Lung (tissue), 12 donors: Measurements from ENCODE around the gene SHC3. TPM values are rescaled to one million over a fixed set of nuclear protein-coding genes. Genes with fewer than 3 reads are reported as not detected.

Source experiments
- ATAC-seq: fragments of 200-7000 bp; cut with Tn5 transposase; one replicate; pipeline ENCODE4 v1.9.1; 2020; ENCODE audit warnings: moderate number of reproducible peaks; ENCODE audit not compliant: insufficient read depth, low FRiP score
- DNase-seq, 3 donors: peaks; one replicate each; pipeline ENCODE4 v3.0.0-alpha.2; 2013 to 2017
- H3K27ac ChIP-seq, 2 donors: one replicate each; pipeline ENCODE4 v1.5.1; 2013; ENCODE audit warnings: mild to moderate bottlenecking in 2 of 2, moderate library complexity in 2 of 2, control low read depth in 1 of 2, inconsistent platforms in 1 of 2, low read depth in 1 of 2, low read length in 1 of 2
- H3K27me3 ChIP-seq, 3 donors: one replicate each; pipeline ENCODE4 v1.5.1; 2013; ENCODE audit warnings: low read length in 2 of 3; ENCODE audit not compliant: control insufficient read depth in 3 of 3, insufficient read depth in 3 of 3
- H3K36me3 ChIP-seq, 4 donors: one replicate each; pipeline ENCODE4 v1.5.1; 2013; ENCODE audit warnings: low read length in 4 of 4, mild to moderate bottlenecking in 1 of 4, moderate library complexity in 1 of 4; ENCODE audit not compliant: control insufficient read depth in 4 of 4, insufficient read depth in 4 of 4
- H3K4me1 ChIP-seq, 5 donors: one replicate each; pipeline ENCODE4 v1.5.1; 2013; ENCODE audit warnings: low read length in 5 of 5, mild to moderate bottlenecking in 2 of 5, moderate library complexity in 1 of 5; ENCODE audit not compliant: control insufficient read depth in 5 of 5, insufficient read depth in 5 of 5
- H3K4me3 ChIP-seq: one replicate; pipeline ENCODE4 v1.5.1; 2013; ENCODE audit warnings: mild to moderate bottlenecking, control low read depth, moderate library complexity
- H3K9ac ChIP-seq, 2 donors: one replicate each; pipeline ENCODE4 v1.5.1; 2013; ENCODE audit warnings: low read length in 2 of 2, control low read depth in 1 of 2; ENCODE audit not compliant: insufficient read depth in 1 of 2
- H3K9me3 ChIP-seq, 4 donors: one replicate each; pipeline ENCODE4 v1.5.1; 2013; ENCODE audit warnings: low read length in 3 of 4, mild to moderate bottlenecking in 1 of 4, moderate library complexity in 1 of 4; ENCODE audit not compliant: control insufficient read depth in 4 of 4, insufficient read depth in 3 of 4
- CTCF ChIP-seq: IDR thresholded peaks from 2 replicates; pipeline ENCODE4 v1.5.1; 2012; ENCODE audit warnings: mild to moderate bottlenecking; ENCODE audit errors: control extremely low read depth, extremely low read depth
- WGBS, 2 donors: extraction: QIAGEN DNeasy Blood & Tissue Kit; methylation state at CpG; one replicate each; pipeline ENCODE4 v1.1.7; 2013; 5-methylcytosine and 5-hydroxymethylcytosine counted together
- polyA plus RNA-seq, 2 donors: library from polyadenylated mRNA; stranded (reverse); fragments of 200-250 nt; gene quantifications; one replicate each; pipeline ENCODE4 v1.2.1, GENCODE V29; 2013
- total RNA-seq, 2 donors: library from RNA; depleted of rRNA in 1 of 2; stranded (reverse); fragments of >200 nt in 1 of 2; gene quantifications; one replicate each; pipeline ENCODE4 v1.2.1, GENCODE V29; 2014 to 2021
- donor health status: control.
- donor health status: control.
- donor health status: Bipolar disorder and iron deficiency.
- donor health status: healthy.
- donor health status: DM: yes; HTN: yes; CAD: no.

SHC3 gene
- total and polyA plus RNA-seq, 4 donors, result 1.8 to 19.2 (median 4.0) TPM

GRCh38 chr9:89168901-89169813 lies 9.5 kb downstream of the SHC3 start:
- DNase-seq (no peak), ATAC-seq (no peak)
- no peak overlapping the region for H3K27ac ChIP-seq
- no peaks in the 10 kb centered on the region for H3K36me3 ChIP-seq
- H3K9me3 ChIP-seq, result peaks cover 0 to 2% (median 0%) of the 10 kb centered on the region in 4 donors
- no peak overlapping the region for H3K4me3 ChIP-seq
- WGBS, 2 donors, result 79 to 81% methylated on average over 9 of the region's 9 CpGs
- H3K27me3 ChIP-seq, result peaks cover 0 to 3% (median 0%) of the 10 kb centered on the region in 3 donors
- no peak for TF ChIP-seq CTCF
- H3K4me1 ChIP-seq, result peaks cover 0 to 17% (median 9%) of the 10 kb centered on the region in 5 donors
- no peak overlapping the region for H3K9ac ChIP-seq

GRCh38 chr9:89167788-89168187 lies 10.8 kb downstream of the SHC3 start:
- H3K9ac ChIP-seq, result no peak overlapping the region
- 90 to 92% methylated on average over 5 of the region's 5 CpGs for WGBS, 2 donors
- no peak for TF ChIP-seq CTCF

GRCh38 chr9:89166852-89167251 lies 11.8 kb downstream of the SHC3 start:
- DNase-seq (no peak), ATAC-seq (no peak)
- H3K4me3 ChIP-seq, result no peak overlapping the region
- no peak overlapping the region for H3K9ac ChIP-seq
- no peaks in the 10 kb centered on the region for H3K36me3 ChIP-seq
- WGBS, 2 donors, result 64 to 77% methylated on average over 4 of the region's 4 CpGs
- no peak for TF ChIP-seq CTCF
- H3K9me3 ChIP-seq, result no peaks in the 10 kb centered on the region
- peaks cover 0 to 10% (median 9%) of the 10 kb centered on the region in 5 donors for H3K4me1 ChIP-seq
- no peak overlapping the region for H3K27ac ChIP-seq
- no peaks in the 10 kb centered on the region for H3K27me3 ChIP-seq

More at GRCh38 chr9:89167788-89168187, 10.8 kb downstream of the SHC3 start:
- Histone ChIP-seq H3K27me3 (no peaks in the 10 kb centered on the region), H3K9me3 (no peaks in the 10 kb centered on the region), H3K4me3 (no peak overlapping the region), H3K4me1 (peaks cover 0 to 14% (median 9%) of the 10 kb centered on the region in 5 donors), H3K36me3 (no peaks in the 10 kb centered on the region), H3K27ac (no peak overlapping the region)
- no peak for ATAC-seq
- no peak for DNase-seq
